Lower leg skin (tissue), 4 donors: ENCODE data around the gene ALX3. TPM values are rescaled to one million over a fixed set of nuclear protein-coding genes. Genes with fewer than 3 reads are reported as not detected.

Source experiments
- DNase-seq, 2 donors: peaks; one replicate each; pipeline ENCODE4 v3.0.0-alpha.2; 2019; ENCODE audit warnings: low spot score in 2 of 2
- H3K4me3 ChIP-seq: fragments of 200-600 bp; sonication (generic); 2 replicates; pipeline ENCODE4 v1.5.1; 2017; ENCODE audit warnings: mild to moderate bottlenecking, low read depth; ENCODE audit not compliant: poor library complexity, severe bottlenecking
- POLR2A ChIP-seq, 2 donors: fragments of 450-650 bp; IDR thresholded peaks; one replicate each; pipeline ENCODE4 v1.6.1; 2016 to 2017; ENCODE audit warnings: antibody characterized with exemption in 2 of 2, mild to moderate bottlenecking in 1 of 2, moderate library complexity in 1 of 2
- whole genome bisulfite sequencing, 2 donors: methylation state at CpG; one replicate each; pipeline ENCODE4 v1.1.5; 2018; 5-methylcytosine and 5-hydroxymethylcytosine counted together
- intact Hi-C: fragments of 100-400 bp; cut with DNase I; formaldehyde crosslinking; loops from one replicate; pipeline ENCODE4 v1.15.0; 2023; ENCODE audit warnings: low total_unique reads
- total RNA-seq, 4 donors: library from RNA; depleted of rRNA; stranded (reverse); fragments of >200 nt; gene quantifications; one replicate each; pipeline ENCODE4 v1.1.0, GENCODE V29; 2016
- TF ChIP-seq, protein P1 (sequence below), 3 donors: fragments of 450-650 bp; IDR thresholded peaks; one replicate each; pipeline ENCODE4 v1.5.1; 2016; ENCODE audit warnings: antibody characterized with exemption in 3 of 3, mild to moderate bottlenecking in 3 of 3, moderate library complexity in 2 of 3

Gene ALX3
- total RNA-seq, 4 donors from 2014 or later: 0.52 TPM; not detected in 3

DNA sequence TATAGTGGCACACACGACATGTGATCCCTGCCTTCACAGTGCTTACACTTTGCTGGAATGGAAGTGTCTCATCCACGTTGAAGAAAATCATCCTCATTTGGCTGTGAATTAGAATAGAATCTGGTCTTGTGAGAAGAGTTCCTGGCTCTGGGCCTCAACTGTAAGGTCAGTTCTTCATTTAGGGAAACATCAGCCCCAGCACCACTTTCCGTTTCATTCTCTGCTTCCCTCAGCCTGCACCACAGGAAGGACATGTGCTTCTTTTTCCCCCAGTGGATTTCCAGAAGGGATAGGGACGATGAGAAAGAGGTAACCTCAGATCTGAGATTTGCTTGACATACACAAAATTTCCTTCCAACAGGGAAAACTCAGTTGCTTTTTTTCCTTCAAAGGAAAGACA, 3.7 kb upstream of the ALX3 start:
- DNase-seq: no peak
- intact Hi-C loops: no loop called here
- no peak overlapping the region for H3K4me3 ChIP-seq
- 85 to 89% methylated on average over 4 of the region's 4 CpGs for WGBS, 2 donors
- TF ChIP-seq, protein P1, sequence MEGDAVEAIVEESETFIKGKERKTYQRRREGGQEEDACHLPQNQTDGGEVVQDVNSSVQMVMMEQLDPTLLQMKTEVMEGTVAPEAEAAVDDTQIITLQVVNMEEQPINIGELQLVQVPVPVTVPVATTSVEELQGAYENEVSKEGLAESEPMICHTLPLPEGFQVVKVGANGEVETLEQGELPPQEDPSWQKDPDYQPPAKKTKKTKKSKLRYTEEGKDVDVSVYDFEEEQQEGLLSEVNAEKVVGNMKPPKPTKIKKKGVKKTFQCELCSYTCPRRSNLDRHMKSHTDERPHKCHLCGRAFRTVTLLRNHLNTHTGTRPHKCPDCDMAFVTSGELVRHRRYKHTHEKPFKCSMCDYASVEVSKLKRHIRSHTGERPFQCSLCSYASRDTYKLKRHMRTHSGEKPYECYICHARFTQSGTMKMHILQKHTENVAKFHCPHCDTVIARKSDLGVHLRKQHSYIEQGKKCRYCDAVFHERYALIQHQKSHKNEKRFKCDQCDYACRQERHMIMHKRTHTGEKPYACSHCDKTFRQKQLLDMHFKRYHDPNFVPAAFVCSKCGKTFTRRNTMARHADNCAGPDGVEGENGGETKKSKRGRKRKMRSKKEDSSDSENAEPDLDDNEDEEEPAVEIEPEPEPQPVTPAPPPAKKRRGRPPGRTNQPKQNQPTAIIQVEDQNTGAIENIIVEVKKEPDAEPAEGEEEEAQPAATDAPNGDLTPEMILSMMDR (IDR thresholded peaks at IDR 0.05): no peak
- no peak for TF ChIP-seq POLR2A (IDR thresholded peaks at IDR 0.05)

DNA sequence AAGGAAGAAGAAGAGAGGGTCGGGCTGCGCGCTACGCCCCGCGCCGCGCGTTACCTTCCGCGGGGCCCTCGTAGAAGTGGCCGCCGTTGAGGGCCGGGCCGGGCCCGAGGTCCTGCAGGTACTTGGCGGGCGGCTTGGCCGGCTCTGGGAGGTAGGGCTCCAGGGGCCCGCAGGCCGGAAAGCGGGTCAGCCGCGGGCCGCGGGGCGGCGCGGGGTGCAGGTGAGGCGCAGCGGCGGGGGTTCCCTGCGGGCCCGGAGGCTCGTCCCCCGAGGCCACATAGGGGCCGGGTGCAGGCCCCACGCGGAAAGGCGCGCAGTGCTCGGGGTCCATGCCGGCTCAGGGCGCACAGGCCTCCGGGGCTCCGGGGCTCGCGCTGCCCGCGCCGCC, 196 bp downstream of the ALX3 start:
- peak overlapping the region; percentile 2 for H3K4me3 ChIP-seq
- no peak for DNase-seq
- no peak for TF ChIP-seq POLR2A (IDR thresholded peaks at IDR 0.05)
- TF ChIP-seq, protein P1 (IDR thresholded peaks at IDR 0.05): no peak
- 8 to 13% methylated on average over 40 to 43 of the region's 52 CpGs for WGBS, 2 donors
- intact Hi-C loops: no loop called here

DNA sequence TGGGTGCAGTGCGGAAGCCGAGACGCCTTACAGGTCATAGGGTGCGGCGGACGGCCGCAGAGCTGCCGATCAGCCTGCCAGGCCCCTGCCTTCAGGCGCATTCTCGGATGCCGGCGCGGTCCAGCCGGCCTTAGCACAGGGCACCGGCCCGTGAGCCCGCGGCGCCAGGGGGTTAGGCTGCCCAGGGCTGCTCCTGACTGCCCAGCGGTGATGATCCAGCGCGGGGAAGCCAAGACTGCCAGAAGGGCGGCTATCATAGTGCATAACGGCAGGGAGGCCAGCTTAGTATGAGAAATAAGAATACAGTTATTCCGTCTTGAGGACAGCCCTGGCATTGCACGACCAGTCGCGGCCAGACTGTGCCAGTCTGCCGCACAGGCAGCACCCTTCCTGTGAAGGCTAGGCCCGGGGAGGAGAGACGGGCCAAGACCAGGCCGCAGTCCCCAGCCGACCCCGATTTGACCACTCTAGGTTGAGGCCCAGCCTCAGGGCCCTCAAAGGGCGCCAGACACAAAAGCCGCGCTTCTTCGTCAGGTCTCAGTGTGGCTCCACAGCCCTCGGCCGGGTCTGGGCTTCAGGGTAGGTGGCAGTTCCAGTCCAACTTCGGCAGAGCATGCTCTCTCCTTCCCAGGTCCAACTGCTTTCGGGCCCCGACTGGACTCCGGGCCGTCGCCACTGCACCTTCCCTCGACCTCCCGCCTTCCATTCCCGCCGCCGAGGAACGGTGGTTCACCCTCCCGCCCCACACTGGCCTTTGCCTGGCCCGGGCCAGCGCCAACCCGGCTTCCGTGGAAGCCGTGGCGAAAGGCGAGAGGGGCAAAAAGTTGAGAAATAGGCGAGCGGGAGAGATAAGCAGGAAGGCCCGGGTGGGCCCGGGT, 829 bp downstream of the ALX3 start:
- intact Hi-C loops: no loop called here
- H3K4me3 ChIP-seq: peak overlapping the region; percentile 2
- 48% methylated on average over 37 to 61 of the region's 64 CpGs for WGBS, 2 donors
- DNase-seq: no peak
- TF ChIP-seq, protein P1 (IDR thresholded peaks at IDR 0.05): no peak
- no peak for TF ChIP-seq POLR2A (IDR thresholded peaks at IDR 0.05)

DNA sequence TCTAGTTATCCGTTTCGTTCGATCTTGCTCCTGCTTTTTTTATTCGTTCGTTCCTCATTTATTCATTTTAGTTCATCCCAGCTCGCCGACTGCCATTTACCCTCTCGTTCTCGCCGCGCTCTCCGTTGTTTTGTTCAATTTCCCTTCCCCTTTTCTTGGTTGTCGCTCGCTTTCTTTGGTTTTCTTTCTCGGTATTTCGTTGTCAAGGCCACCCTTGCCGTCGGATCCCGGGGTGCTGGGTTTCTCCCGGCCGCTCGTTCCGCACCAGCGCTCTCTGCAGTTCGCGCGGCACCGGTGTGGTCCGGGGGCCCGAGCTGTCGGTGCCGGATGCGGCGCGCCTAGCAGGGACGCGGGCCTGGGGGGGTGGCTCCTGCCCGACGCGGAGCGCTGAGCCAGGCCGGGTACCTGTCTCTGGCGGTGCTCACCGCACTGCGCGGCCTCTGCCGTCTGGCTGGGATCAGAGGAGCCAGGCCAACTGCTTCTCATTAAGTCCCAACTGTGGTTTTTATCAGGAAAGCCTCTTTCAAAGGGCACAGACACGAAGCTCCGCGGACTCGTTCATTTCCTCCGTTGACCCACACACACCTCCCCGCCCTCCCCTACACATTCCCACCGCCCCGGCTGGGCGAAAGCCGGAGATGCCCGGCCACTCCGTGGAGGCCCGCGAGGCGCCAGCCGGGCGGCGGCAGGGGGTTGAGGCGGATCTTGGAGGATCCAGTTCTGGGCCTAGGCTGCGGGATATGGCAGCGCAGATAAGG, 1.6 kb downstream of the ALX3 start:
- no peak overlapping the region for H3K4me3 ChIP-seq
- TF ChIP-seq, protein P1 (IDR thresholded peaks at IDR 0.05): no peak
- no peak for TF ChIP-seq POLR2A (IDR thresholded peaks at IDR 0.05)
- no peak for DNase-seq
- WGBS, 2 donors: 13 to 14% methylated on average over 65 to 68 of the region's 68 CpGs
- intact Hi-C loops: no loop called here

DNA sequence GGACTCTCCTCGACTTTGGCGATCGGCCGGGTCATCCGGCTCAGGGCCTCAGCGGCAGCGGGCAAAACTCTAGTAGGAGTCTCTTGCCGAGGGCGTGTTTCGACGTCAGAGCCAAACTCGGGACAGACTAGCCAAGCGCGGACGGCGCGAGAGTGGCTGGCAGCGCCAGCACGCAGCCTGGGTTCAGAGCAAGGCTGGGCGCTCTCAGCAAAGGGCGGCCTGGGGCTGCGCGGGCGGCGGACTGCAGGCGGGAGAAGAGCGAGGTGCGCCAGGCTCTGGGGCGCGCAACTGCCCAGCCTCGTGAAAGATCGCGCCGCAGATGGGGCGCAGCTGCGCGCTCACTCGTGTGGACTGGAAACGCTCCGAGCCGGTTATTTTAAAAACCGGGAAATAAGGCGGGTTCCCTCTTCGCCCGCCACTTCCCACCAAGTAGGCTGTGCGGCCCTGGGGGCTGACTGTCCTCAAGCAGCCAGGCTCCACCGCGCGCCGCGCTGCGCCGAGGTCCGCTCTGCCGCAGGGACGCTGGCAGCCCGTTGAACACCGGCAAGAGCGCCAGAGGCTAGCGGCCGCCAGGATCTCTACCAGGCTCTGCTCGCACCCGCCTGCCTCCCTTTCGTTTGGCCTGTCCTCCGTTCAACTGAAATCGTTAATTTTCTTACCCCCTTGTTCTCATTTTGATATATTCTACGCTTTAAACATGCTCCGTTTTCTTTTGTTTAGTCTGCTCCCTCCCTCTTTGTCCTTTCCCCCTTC, 2.4 kb downstream of the ALX3 start:
- intact Hi-C loops: no loop called here
- TF ChIP-seq, protein P1 (IDR thresholded peaks at IDR 0.05): no peak
- no peak for TF ChIP-seq POLR2A (IDR thresholded peaks at IDR 0.05)
- WGBS, 2 donors: 19 to 21% methylated on average over 45 to 63 of the region's 68 CpGs
- H3K4me3 ChIP-seq: no peak overlapping the region
- no peak for DNase-seq
